Panc1 (cell line): ENCODE data around the gene ADAMTS18.

ENCODE experiments used
- CTCF ChIP-seq: fragments of 450-650 bp; IDR thresholded peaks from 2 replicates; pipeline ENCODE4 v1.5.1; 2017; ENCODE audit warnings: mild to moderate bottlenecking
- POLR2AphosphoS5 ChIP-seq: IDR thresholded peaks from 2 replicates; pipeline ENCODE4 v1.6.1; 2012; ENCODE audit warnings: mild to moderate bottlenecking, low read depth, low read length, moderate library complexity
- REST ChIP-seq, 2 experiments: IDR thresholded peaks; 2 replicates each; pipeline ENCODE4 v1.6.1; 2011 to 2012; ENCODE audit warnings: low read depth in 2 of 2, control low read depth in 1 of 2, low read length in 1 of 2, mild to moderate bottlenecking in 1 of 2, moderate library complexity in 1 of 2; ENCODE audit not compliant: insufficient read depth in 1 of 2

GRCh38 chr16:77385481-77385880, 49.4 kb downstream of the ADAMTS18 start:
- TF ChIP-seq CTCF (no peak), POLR2AphosphoS5 (no peak), REST (IDR thresholded peaks at IDR 0.05; ENCODE audit: insufficient read depth in 1 of 2, low read depth in 2 of 2, low read length in 1 of 2) (no peak)
